PC-9 (cell line): ENCODE data around the gene BAIAP2L1.

Experiments used
- CTCF ChIP-seq: fragments of 200-600 bp; sonication (generic); conservative IDR thresholded peaks from 2 replicates; pipeline ENCODE4 v1.6.1; 2017; ENCODE audit warnings: mixed run types, antibody characterized with exemption, mild to moderate bottlenecking, moderate library complexity
- EZH2 ChIP-seq: fragments of 200-600 bp; sonication (generic); IDR thresholded peaks from 2 replicates; pipeline ENCODE4 v1.8.0; 2017; ENCODE audit warnings: antibody characterized with exemption, low read depth

DNA sequence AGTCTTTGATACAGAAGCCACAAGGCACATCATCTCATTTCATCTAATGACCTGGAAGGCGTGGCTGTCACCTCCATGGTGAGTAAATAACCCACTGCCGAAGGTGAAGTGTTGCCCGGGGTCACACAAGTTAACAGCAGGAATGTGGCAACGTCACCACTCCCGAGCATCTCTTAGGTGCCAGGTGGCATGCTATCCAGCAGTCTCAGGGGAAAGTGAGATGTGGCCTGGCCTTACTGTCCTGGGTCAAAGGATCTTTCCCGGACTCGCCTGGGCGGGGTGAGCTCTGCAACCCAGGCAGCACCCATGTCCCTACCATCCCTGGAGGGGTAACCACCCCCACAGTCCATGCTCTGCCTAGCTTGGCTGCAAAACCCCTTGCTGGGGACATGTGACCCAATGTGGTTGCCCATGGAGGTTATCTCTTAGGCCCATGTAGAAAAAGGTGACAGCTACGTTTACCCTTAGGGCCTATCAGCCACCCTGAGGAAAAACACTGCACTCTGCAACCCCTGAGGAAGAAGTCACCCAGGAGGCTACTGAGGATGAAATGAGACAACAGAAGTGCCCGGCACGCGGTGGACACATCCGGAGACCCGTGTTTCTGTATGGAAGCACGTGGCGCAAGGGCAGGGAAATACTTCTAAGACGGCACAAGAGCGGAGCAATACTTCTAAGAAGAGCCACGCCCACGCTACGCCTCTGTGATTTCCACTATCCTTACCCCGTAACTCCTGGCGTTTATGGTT is 52.0 kb downstream of the BAIAP2L1 start:
- TF ChIP-seq CTCF (no peak), EZH2 (no peak)
